Ascending aorta (tissue), 2 donors: ENCODE measurements around the gene CREB5. TPM values are rescaled to one million over a fixed set of nuclear protein-coding genes. Genes with fewer than 3 reads are reported as not detected.

ENCODE experiments used
- DNase-seq, 2 donors: peaks; one replicate each; pipeline ENCODE4 v3.0.0-alpha.2; 2019; ENCODE audit warnings: low spot score in 2 of 2
- H3K27ac ChIP-seq, 2 donors: fragments of 200-600 bp; sonication (generic); one replicate each; pipeline ENCODE4 v1.5.1; 2016 to 2017; ENCODE audit warnings: mild to moderate bottlenecking in 1 of 2
- H3K27me3 ChIP-seq: fragments of 200-600 bp; sonication (generic); one replicate; pipeline ENCODE4 v1.5.1; 2017
- H3K36me3 ChIP-seq, 2 donors: fragments of 200-600 bp; sonication (generic); one replicate each; pipeline ENCODE4 v1.5.1; 2016
- H3K4me1 ChIP-seq, 2 donors: fragments of 200-600 bp; sonication (generic); one replicate each; pipeline ENCODE4 v1.5.1; 2016 to 2017; ENCODE audit warnings: mild to moderate bottlenecking in 1 of 2
- H3K4me3 ChIP-seq, 2 donors: fragments of 200-600 bp; sonication (generic); one replicate each; pipeline ENCODE4 v1.5.1; 2016 to 2017; ENCODE audit warnings: mild to moderate bottlenecking in 1 of 2
- H3K9me3 ChIP-seq, 2 donors: fragments of 200-600 bp; sonication (generic); one replicate each; pipeline ENCODE4 v1.5.1; 2016
- intact Hi-C: fragments of 100-400 bp; cut with DNase I; formaldehyde crosslinking; loops from one replicate; pipeline ENCODE4 v1.15.1; 2023
- total RNA-seq: library from RNA; depleted of rRNA; stranded (reverse); fragments of >200 nt; gene quantifications from one replicate; pipeline ENCODE4 v1.1.0, GENCODE V29; 2016
- TF ChIP-seq, protein P1 (sequence below), 3 experiments: fragments of 200-600 bp in 2 of 3; fragments of 450-650 bp in 1 of 3; sonication (generic) in 2 of 3; IDR thresholded peaks; one replicate each; pipeline ENCODE4 v1.5.1; 2016 to 2019; ENCODE audit warnings: antibody characterized with exemption in 3 of 3, mild to moderate bottlenecking in 1 of 3, moderate library complexity in 1 of 3

The CREB5 gene
- total RNA-seq, 1 donor from 2014 or later: 143 TPM

DNA sequence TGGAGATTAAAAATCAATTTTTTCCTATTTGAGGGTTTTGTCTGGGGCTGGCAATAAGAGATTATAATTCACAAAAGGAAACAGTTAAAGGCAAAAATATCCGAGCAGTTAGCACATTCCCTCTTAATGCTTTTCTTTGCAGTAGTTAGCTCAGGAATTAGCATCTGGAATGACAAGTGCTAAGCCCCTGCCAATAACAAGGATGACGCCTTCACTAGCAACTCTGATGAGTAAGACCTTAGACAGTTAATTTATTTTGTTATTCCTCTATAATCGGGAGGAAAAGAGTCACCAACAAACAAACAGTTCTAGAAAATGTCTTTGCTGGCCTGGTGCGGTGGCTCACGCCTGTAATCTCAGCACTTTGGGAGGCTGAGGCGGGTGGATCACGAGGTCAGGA lies 394.5 kb downstream of the CREB5 start:
- Histone ChIP-seq H3K27ac (no peak overlapping the region), H3K36me3 (no peaks in the 10 kb centered on the region), H3K4me1 (no peaks in the 10 kb centered on the region), H3K9me3 (no peaks in the 10 kb centered on the region), H3K27me3 (no peaks in the 10 kb centered on the region), H3K4me3 (no peak overlapping the region)
- intact Hi-C loops: no loop called here
- TF ChIP-seq, protein P1, sequence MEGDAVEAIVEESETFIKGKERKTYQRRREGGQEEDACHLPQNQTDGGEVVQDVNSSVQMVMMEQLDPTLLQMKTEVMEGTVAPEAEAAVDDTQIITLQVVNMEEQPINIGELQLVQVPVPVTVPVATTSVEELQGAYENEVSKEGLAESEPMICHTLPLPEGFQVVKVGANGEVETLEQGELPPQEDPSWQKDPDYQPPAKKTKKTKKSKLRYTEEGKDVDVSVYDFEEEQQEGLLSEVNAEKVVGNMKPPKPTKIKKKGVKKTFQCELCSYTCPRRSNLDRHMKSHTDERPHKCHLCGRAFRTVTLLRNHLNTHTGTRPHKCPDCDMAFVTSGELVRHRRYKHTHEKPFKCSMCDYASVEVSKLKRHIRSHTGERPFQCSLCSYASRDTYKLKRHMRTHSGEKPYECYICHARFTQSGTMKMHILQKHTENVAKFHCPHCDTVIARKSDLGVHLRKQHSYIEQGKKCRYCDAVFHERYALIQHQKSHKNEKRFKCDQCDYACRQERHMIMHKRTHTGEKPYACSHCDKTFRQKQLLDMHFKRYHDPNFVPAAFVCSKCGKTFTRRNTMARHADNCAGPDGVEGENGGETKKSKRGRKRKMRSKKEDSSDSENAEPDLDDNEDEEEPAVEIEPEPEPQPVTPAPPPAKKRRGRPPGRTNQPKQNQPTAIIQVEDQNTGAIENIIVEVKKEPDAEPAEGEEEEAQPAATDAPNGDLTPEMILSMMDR (IDR thresholded peaks at IDR 0.05): no peak
- DNase-seq: no peak

DNA sequence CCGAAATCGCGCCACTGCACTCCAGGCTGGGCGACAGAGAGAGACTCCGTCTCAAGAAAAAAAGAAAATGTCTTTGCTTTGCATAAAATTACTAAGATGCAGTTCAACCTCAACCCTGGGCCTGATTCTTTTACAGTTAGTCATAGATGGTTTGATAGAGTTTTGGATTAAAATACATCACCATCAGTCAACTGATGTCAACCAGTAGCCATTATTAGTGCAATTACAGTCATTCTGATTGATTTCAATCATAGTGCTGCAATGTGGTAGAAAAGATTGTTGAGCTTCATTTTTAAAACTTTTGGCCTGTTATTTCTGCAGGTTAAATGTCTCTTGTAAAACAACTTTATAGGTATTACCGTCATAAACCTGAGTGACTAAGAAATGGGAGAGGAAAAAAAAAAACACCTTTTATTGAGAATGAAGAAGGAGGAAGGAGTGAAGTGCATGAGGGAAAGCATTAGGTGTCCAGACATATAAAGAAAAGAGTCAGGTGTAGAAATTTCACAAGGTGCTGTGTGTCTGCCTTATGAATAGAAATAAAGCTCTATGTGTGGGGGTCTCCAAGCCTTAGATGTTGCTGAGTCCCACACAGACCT lies 395.2 kb downstream of the CREB5 start:
- H3K27ac ChIP-seq: no peak overlapping the region
- TF ChIP-seq, protein P1 (IDR thresholded peaks at IDR 0.05): no peak
- no peaks in the 10 kb centered on the region for H3K9me3 ChIP-seq
- H3K27me3 ChIP-seq: no peaks in the 10 kb centered on the region
- no peaks in the 10 kb centered on the region for H3K36me3 ChIP-seq
- peaks cover 0 to 1% of the 10 kb centered on the region in 2 donors for H3K4me1 ChIP-seq
- intact Hi-C loops: no loop called here
- H3K4me3 ChIP-seq: no peak overlapping the region
- no peak for DNase-seq

DNA sequence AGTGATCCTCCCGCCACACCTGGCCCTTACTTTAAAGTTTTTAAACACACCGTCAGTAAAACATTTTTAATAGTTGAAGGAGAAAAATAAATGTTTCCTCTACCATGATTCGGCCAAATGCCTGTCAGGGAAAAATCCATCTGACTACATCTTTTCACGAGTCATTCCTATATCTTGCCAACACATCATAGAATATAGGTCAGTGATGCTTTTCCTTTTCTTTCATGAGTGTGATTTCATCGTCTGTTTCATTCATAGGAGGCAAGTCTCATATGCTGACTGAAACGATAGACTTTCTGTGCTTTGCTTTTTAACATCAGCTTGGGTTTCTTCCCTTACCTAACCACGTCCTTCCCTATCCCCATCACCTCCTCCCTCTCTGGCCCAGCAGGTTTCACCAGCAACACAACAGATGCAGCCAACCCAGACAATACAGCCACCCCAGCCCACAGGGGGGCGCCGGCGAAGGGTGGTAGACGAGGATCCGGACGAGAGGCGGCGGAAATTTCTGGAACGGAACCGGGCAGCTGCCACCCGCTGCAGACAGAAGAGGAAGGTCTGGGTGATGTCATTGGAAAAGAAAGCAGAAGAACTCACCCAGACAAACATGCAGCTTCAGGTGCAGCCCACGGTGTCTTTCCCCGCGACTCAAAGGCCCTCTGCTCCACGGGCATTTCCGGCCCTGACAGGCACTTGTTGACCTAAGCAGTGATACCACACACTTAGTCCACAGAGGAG lies 396.6 kb downstream of the CREB5 start:
- no peak for DNase-seq
- H3K4me1 ChIP-seq: peaks cover 4 to 7% of the 10 kb centered on the region in 2 donors
- TF ChIP-seq, protein P1 (IDR thresholded peaks at IDR 0.05): peak in 1 of 3 experiments; percentile 7
- H3K27me3 ChIP-seq: no peaks in the 10 kb centered on the region
- intact Hi-C loops: no loop called here
- no peaks in the 10 kb centered on the region for H3K36me3 ChIP-seq
- no peak overlapping the region for H3K4me3 ChIP-seq
- no peak overlapping the region for H3K27ac ChIP-seq
- H3K9me3 ChIP-seq: no peaks in the 10 kb centered on the region

DNA sequence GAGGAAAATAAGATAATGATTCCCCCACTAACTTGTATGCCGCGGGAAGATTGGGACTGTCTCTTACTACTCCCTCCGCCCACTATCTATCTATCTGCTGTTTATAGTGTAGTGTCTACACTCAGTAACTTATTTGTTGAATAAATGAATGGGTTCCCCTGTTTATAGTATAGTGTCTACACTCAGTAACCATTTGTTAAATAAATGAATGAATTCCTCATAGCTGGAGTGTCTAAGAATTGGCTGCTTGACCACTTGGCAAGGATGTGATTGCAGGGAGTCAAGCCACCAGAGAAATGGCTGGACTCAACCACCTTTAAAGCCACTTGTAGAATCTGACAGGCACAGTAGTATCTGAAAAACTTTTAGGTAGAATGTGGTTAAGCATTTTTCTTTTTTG lies 398.7 kb downstream of the CREB5 start:
- no peaks in the 10 kb centered on the region for H3K36me3 ChIP-seq
- H3K9me3 ChIP-seq: no peaks in the 10 kb centered on the region
- TF ChIP-seq, protein P1 (IDR thresholded peaks at IDR 0.05): no peak
- DNase-seq: no peak
- peaks cover 4 to 10% of the 10 kb centered on the region in 2 donors for H3K4me1 ChIP-seq
- intact Hi-C loops: no loop called here
- no peaks in the 10 kb centered on the region for H3K27me3 ChIP-seq
- no peak overlapping the region for H3K27ac ChIP-seq
- no peak overlapping the region for H3K4me3 ChIP-seq

DNA sequence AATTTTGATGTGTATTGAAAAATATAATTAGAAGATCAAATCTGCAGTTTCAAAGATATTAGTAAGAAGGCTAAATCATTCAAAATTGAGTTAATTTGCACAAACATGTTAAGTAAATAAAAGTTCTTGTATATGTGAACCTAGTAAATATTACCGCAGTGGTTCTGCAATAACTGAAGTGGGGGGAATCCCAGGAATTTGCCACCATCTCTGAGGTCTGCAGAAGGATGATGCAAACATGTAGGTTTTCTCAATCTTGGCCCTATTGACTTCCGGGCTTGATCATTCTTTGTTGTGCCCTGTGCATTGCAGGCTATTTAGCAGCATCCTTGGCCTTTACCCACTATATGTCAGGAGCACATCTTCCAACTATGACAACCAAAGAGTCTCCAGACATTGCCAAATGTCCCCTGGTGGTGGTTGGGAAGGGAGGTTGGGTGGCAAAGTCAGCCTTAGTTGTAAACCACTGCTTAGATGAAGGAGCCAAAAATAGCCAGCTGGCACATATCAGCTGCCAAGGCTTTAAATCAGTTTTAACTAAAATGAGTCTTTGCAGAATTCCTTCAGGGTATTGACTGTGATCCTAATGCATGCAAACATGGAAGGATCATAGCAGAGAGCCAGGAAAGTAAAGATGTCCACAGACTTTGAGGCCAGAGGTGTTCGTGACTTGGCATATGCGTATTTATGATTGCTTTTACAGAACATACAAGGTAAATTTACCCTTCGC lies 399.5 kb downstream of the CREB5 start:
- Histone ChIP-seq H3K27ac (no peak overlapping the region), H3K4me3 (no peak overlapping the region), H3K36me3 (no peaks in the 10 kb centered on the region), H3K4me1 (peaks cover 4 to 10% of the 10 kb centered on the region in 2 donors), H3K9me3 (no peaks in the 10 kb centered on the region), H3K27me3 (no peaks in the 10 kb centered on the region)
- intact Hi-C loops: no loop called here
- DNase-seq: no peak
- TF ChIP-seq, protein P1 (IDR thresholded peaks at IDR 0.05): no peak
